Astrocyte of the spinal cord (primary cell): ENCODE results near the gene NRXN3.

Experiments
- DNase-seq: peaks from one replicate; pipeline ENCODE4 v3.0.0; 2011; ENCODE audit warnings: low read depth, low spot score
- H3K4me3 ChIP-seq: 2 replicates; pipeline ENCODE4 v1.5.1; 2011; ENCODE audit warnings: low read depth, mild to moderate bottlenecking, low read length, moderate library complexity
- CTCF ChIP-seq: IDR thresholded peaks from 2 replicates; pipeline ENCODE4 v1.5.1; 2012; ENCODE audit warnings: low read depth, mild to moderate bottlenecking, low read length, inconsistent platforms
- in situ Hi-C: cut with HindIII; loops from 2 replicates; pipeline ENCODE4 v1.10.0; 2017; ENCODE audit warnings: low sequenced_read_pairs

Gene NRXN3

GRCh38 chr14:79826362-79826761 lies 1656.2 kb downstream of the NRXN3 start:
- no peak for TF ChIP-seq CTCF
- in situ Hi-C loops: no loop called here

GRCh38 chr14:79829405-79830166 lies 1659.4 kb downstream of the NRXN3 start:
- in situ Hi-C loops: no loop called here
- no peak for DNase-seq
- TF ChIP-seq CTCF: no peak

More at GRCh38 chr14:79826362-79826761, 1656.2 kb downstream of the NRXN3 start:
- no peak overlapping the region for H3K4me3 ChIP-seq
- DNase-seq: no peak

GRCh38 chr14:79831195-79831892 lies 1661.2 kb downstream of the NRXN3 start:
- H3K4me3 ChIP-seq: no peak overlapping the region
- no peak for DNase-seq
- no peak for TF ChIP-seq CTCF
- in situ Hi-C loops: no loop called here

More at GRCh38 chr14:79829405-79830166, 1659.4 kb downstream of the NRXN3 start:
- no peak overlapping the region for H3K4me3 ChIP-seq

GRCh38 chr14:79833781-79834180 lies 1663.6 kb downstream of the NRXN3 start:
- no peak for TF ChIP-seq CTCF
- in situ Hi-C loops: no loop called here
- DNase-seq: no peak
- no peak overlapping the region for H3K4me3 ChIP-seq

- H3K4me3 ChIP-seq: no peak overlapping the region
- DNase-seq: no peak
- no peak for TF ChIP-seq CTCF
- in situ Hi-C loops: no loop called here
Observed at GRCh38 chr14:79834868-79835267, 1664.7 kb downstream of the NRXN3 start.

GRCh38 chr14:79836577-79836976 lies 1666.4 kb downstream of the NRXN3 start:
- no peak overlapping the region for H3K4me3 ChIP-seq
- DNase-seq: peak; percentile 13
- in situ Hi-C loops: no loop called here
- no peak for TF ChIP-seq CTCF
